Left ventricle myocardium inferior (tissue), 1 donor: ENCODE results near the gene IQSEC1. TPM values are rescaled to one million over a fixed set of nuclear protein-coding genes. Genes with fewer than 3 reads are reported as not detected.

Experiments used
- DNase-seq: peaks from one replicate; pipeline ENCODE4 v3.0.0-alpha.2; 2020
- H3K27ac ChIP-seq: fragments of 200-600 bp; replicated peaks from 2 replicates; pipeline ENCODE4 v1.8.0; 2021
- H3K27me3 ChIP-seq: fragments of 200-600 bp; 2 replicates; pipeline ENCODE4 v1.8.0; 2021; ENCODE audit warnings: low read depth
- H3K36me3 ChIP-seq: fragments of 200-600 bp; 2 replicates; pipeline ENCODE4 v1.8.0; 2021
- H3K4me1 ChIP-seq: fragments of 200-600 bp; 2 replicates; pipeline ENCODE4 v1.8.0; 2021
- H3K4me3 ChIP-seq: fragments of 200-600 bp; 2 replicates; pipeline ENCODE4 v1.8.0; 2021; ENCODE audit warnings: mild to moderate bottlenecking, moderate library complexity
- H3K9me3 ChIP-seq: fragments of 200-600 bp; replicated peaks from 2 replicates; pipeline ENCODE4 v1.8.0; 2021
- CTCF ChIP-seq: fragments of 200-600 bp; IDR thresholded peaks from 2 replicates; pipeline ENCODE4 v1.8.0; 2021; ENCODE audit warnings: antibody characterized with exemption, mild to moderate bottlenecking, borderline replicate concordance
- intact Hi-C: fragments of 100-400 bp; cut with micrococcal nuclease; formaldehyde crosslinking; loops from one replicate; pipeline ENCODE4 v1.11.0; 2022
- total RNA-seq: library from RNA; stranded (reverse); fragmentation: NEBNext Ultra II Directional; extraction: Animal tissue kit (Norgen Biotek cat#: 25700); gene quantifications from one replicate; pipeline ENCODE4 v1.2.1, GENCODE V29; 2021
- donor health status: DM: no; HTN: yes; CAD: no; lungs with severe emphysema.

The IQSEC1 gene
- total RNA-seq, 1 donor from 2014 or later: 78.6 TPM

- H3K4me1 ChIP-seq: peaks cover 18% of the 10 kb centered on the region
- H3K4me3 ChIP-seq: no peak overlapping the region
- peaks cover 9% of the 10 kb centered on the region for H3K27me3 ChIP-seq
- intact Hi-C loops: no loop called here
- no peaks in the 10 kb centered on the region for H3K9me3 ChIP-seq
- H3K27ac ChIP-seq: no peak overlapping the region
- TF ChIP-seq CTCF: no peak
- H3K36me3 ChIP-seq: no peaks in the 10 kb centered on the region
- DNase-seq: peak; percentile 6
These were observed 37.5 kb upstream of the IQSEC1 start for GRCh38 chr3:13110678-13111116.

- H3K36me3 ChIP-seq: no peaks in the 10 kb centered on the region
- no peak for TF ChIP-seq CTCF
- no peak overlapping the region for H3K4me3 ChIP-seq
- no peaks in the 10 kb centered on the region for H3K9me3 ChIP-seq
- peaks cover 4% of the 10 kb centered on the region for H3K27me3 ChIP-seq
- no peak overlapping the region for H3K27ac ChIP-seq
- peaks cover 18% of the 10 kb centered on the region for H3K4me1 ChIP-seq
- intact Hi-C loops: no loop called here
- no peak for DNase-seq
These were observed 36.3 kb upstream of the IQSEC1 start for GRCh38 chr3:13109516-13109915.

GRCh38 chr3:13108861-13109260 is 35.6 kb upstream of the IQSEC1 start:
- Histone ChIP-seq H3K27me3 (peaks cover 4% of the 10 kb centered on the region), H3K36me3 (no peaks in the 10 kb centered on the region), H3K27ac (no peak overlapping the region), H3K4me3 (no peak overlapping the region), H3K9me3 (no peaks in the 10 kb centered on the region), H3K4me1 (peaks cover 18% of the 10 kb centered on the region)
- intact Hi-C loops: no loop called here
- no peak for TF ChIP-seq CTCF
- no peak for DNase-seq

DNA sequence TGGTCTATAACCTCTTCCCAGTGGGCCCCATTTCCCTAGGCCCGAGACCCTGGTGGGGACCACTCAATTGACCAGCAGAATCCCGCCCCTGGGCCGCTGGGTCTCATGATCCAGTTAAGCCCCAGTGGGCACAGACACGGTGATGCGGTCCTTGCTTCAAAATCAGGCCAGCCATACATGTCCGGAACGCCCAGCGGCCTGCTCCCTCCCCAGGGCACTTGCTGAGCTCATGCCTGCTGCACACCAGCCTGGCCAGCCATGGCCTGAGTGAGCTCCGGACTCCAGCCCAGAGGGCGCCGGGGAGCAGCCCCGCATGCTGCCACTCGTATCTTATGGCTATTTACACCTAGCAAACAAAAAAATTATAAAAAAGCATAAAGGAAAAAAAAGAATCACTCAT is 34.4 kb upstream of the IQSEC1 start:
- DNase-seq: no peak
- Histone ChIP-seq H3K27me3 (no peaks in the 10 kb centered on the region), H3K9me3 (no peaks in the 10 kb centered on the region), H3K36me3 (no peaks in the 10 kb centered on the region), H3K4me1 (peaks cover 18% of the 10 kb centered on the region), H3K4me3 (no peak overlapping the region), H3K27ac (no peak overlapping the region)
- TF ChIP-seq CTCF: no peak
- intact Hi-C loops: no loop called here

DNA sequence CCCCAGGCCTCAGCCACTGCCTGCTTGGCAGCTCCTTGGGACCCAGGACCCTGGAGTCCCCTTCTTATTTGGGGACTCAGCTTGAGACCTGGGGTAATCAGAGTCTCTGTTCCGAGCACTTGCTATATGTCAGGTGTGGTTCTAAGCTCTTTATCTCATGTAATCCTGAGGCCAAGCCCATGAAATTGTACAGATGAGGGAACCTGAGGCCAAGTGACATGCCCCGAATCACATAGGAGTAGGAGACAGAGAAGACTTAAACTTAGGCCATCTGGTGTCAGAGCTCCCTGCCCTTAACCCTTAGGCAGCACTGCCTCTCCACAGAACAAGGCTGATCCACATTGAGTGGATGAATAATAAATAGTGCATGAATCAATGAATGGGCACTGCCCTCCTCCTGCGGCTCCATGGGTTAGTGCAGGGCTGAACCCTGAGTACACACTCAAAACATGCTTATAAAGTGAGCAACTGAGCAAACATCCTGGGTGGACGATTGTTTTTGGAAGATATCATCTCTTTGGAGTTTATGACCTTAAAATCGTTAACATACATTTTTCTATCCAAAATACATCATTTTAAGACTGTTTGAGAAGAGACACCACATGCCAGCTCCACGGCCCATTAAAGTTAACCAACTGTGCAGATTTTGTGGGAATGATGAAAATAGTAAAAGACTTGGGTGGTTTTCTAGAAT is 33.2 kb upstream of the IQSEC1 start:
- Histone ChIP-seq H3K27me3 (no peaks in the 10 kb centered on the region), H3K9me3 (no peaks in the 10 kb centered on the region), H3K4me1 (peaks cover 7% of the 10 kb centered on the region), H3K36me3 (no peaks in the 10 kb centered on the region), H3K4me3 (no peak overlapping the region), H3K27ac (no peak overlapping the region)
- no peak for DNase-seq
- intact Hi-C loops: no loop called here
- TF ChIP-seq CTCF: no peak
